Endothelial cell of umbilical vein (primary cell): Measurements from ENCODE around the gene MYH9.
A peak's percentile ranks its signal among the peaks of the same experiment; 100 is the strongest.

Source experiments
- CTCF ChIP-seq, 2 donors: IDR thresholded peaks; 1 replicate in 1 of 2; 2 replicates in 1 of 2; pipeline ENCODE4 v1.5.1; 2011; ENCODE audit warnings: low read length in 2 of 2, mild to moderate bottlenecking in 2 of 2, moderate library complexity in 2 of 2, control low read depth in 1 of 2, inconsistent platforms in 1 of 2, low read depth in 1 of 2; ENCODE audit not compliant: insufficient read depth in 1 of 2; ENCODE audit errors: extremely low read depth in 1 of 2
- EZH2 ChIP-seq: IDR thresholded peaks from 2 replicates; pipeline ENCODE4 v1.6.1; 2012; ENCODE audit warnings: borderline replicate concordance, low read depth, mild to moderate bottlenecking, moderate library complexity, low read length, inconsistent platforms; ENCODE audit not compliant: severe bottlenecking
- FOS ChIP-seq: IDR thresholded peaks from 2 replicates; pipeline ENCODE4 v1.6.1; 2011; ENCODE audit warnings: mild to moderate bottlenecking, low read length, moderate library complexity, borderline replicate concordance; ENCODE audit not compliant: insufficient read depth
- GATA2 ChIP-seq: IDR thresholded peaks from 2 replicates; pipeline ENCODE4 v1.7.0; 2011; ENCODE audit warnings: low read depth, mild to moderate bottlenecking, moderate library complexity, mixed read lengths, low read length; ENCODE audit not compliant: insufficient read length, insufficient read depth
- MAX ChIP-seq: IDR thresholded peaks from 2 replicates; pipeline ENCODE4 v1.6.1; 2011; ENCODE audit not compliant: insufficient read depth, insufficient read length
- MYC ChIP-seq: IDR thresholded peaks from one replicate; pipeline ENCODE4 v1.6.1; 2011; ENCODE audit warnings: mild to moderate bottlenecking, low read depth, low read length
- POLR2A ChIP-seq: IDR thresholded peaks from 2 replicates; pipeline ENCODE4 v1.6.1; 2012; ENCODE audit warnings: low read depth, mild to moderate bottlenecking, control low read depth, low read length
- POLR2AphosphoS5 ChIP-seq: IDR thresholded peaks from 2 replicates; pipeline ENCODE4 v1.6.1; 2012; ENCODE audit warnings: low read depth, mild to moderate bottlenecking, control low read depth, low read length, moderate library complexity; ENCODE audit not compliant: insufficient read depth

- TF ChIP-seq EZH2 (no peak), POLR2AphosphoS5 (no peak), CTCF (IDR thresholded peaks at IDR 0.05; ENCODE audit: extremely low read depth in 1 of 2, insufficient read depth in 1 of 2, low read depth in 1 of 2, low read length in 2 of 2) (no peak), FOS (no peak), POLR2A (peak; percentile 52), MYC (no peak), GATA2 (no peak), MAX (no peak)
Observed at GRCh38 chr22:36385491-36386350, 2.0 kb downstream of the MYH9 start.
